Measurements from ENCODE around the gene MAFG. TPM values are rescaled to one million over a fixed set of nuclear protein-coding genes. Genes with fewer than 3 reads are reported as not detected.
A peak's percentile ranks its signal among the peaks of the same experiment; 100 is the strongest.

MAFG gene
- total and polyA plus RNA-seq, 5 donors from 2014 or later, result 2.2 to 14.3 (median 2.7) TPM

GRCh38 chr17:81868674-81869220 lies 58.8 kb downstream of the MAFG start:
- Histone ChIP-seq H3K4me1 (ENCODE audit: control insufficient read depth, insufficient read depth, low read length, poor library complexity, severe bottlenecking) (peaks cover 48% of the 10 kb centered on the region), H3K27ac (ENCODE audit: insufficient read depth, low read length, poor library complexity, severe bottlenecking) (peak overlapping the region; percentile 97)

More at GRCh38 chr17:81868674-81869220, 58.8 kb downstream of the MAFG start:
- Mint-ChIP-seq H3K4me1 (peaks cover under 1 to 44% (median 7%) of the 10 kb centered on the region in 4 donors), H3K9me3 (peaks cover 0 to 1% (median 0%) of the 10 kb centered on the region in 7 donors), H3K36me3 (peaks cover 3% of the 10 kb centered on the region), H3K4me3 (peak overlapping the region in 3 of 4 donors; percentile 15 to 99 (median 28)), H3K27ac (no peak overlapping the region), H3K27me3 (no peaks in the 10 kb centered on the region)
- no peaks in the 10 kb centered on the region for H3K27me3 ChIP-seq (ENCODE audit: control insufficient read depth, insufficient read depth, low read length)
- ATAC-seq (ENCODE audit: low read depth in 2 of 2), result no peak
- no peak overlapping the region for H3K4me3 ChIP-seq (ENCODE audit: low read depth, low read length)
- no peaks in the 10 kb centered on the region for H3K9me3 ChIP-seq (ENCODE audit: control insufficient read depth in 2 of 2, low read length in 2 of 2)
- peaks cover 16% of the 10 kb centered on the region for H3K36me3 ChIP-seq (ENCODE audit: control insufficient read depth, insufficient read depth, low read length)
- DNase-seq, result no peak

Other genes starting within 250 kb of the MAFG start
- gene ARL16, start 243.9 kb downstream of the MAFG start, total RNA-seq, result 34.7 TPM
- 10 to 100 TPM; 24.7 to 27.7 (median 26.3) TPM for gene ARL16, start 243.9 kb downstream of the MAFG start, polyA plus RNA-seq
- 148 TPM for gene HGS, start 243.7 kb downstream of the MAFG start, total RNA-seq
- gene HGS, start 243.7 kb downstream of the MAFG start, polyA plus RNA-seq, result 10 to 100 TPM; 23.4 to 30.5 (median 27.7) TPM
- 18.5 TPM for gene MRPL12, start 224.4 kb downstream of the MAFG start, total RNA-seq
- 10 to 100 TPM; 45.1 to 49.2 (median 47.2) TPM for gene MRPL12, start 224.4 kb downstream of the MAFG start, polyA plus RNA-seq
- 2.5 TPM for gene SLC25A10, start 215.5 kb downstream of the MAFG start, total RNA-seq
- 1 to 10 TPM; 3.4 to 4.3 (median 3.7) TPM for gene SLC25A10, start 215.5 kb downstream of the MAFG start, polyA plus RNA-seq
- not detected for gene GCGR, start 123.6 kb downstream of the MAFG start, total RNA-seq
- gene GCGR, start 123.6 kb downstream of the MAFG start, polyA plus RNA-seq, result not detected
- gene MCRIP1, start 94.4 kb downstream of the MAFG start, total RNA-seq, result 59.9 TPM
- gene MCRIP1, start 94.4 kb downstream of the MAFG start, polyA plus RNA-seq, result 10 to 100 TPM; 58.1 to 93.2 (median 77.1) TPM
- gene PPP1R27, start 92.7 kb downstream of the MAFG start, total RNA-seq, result not detected
- not detected for gene PPP1R27, start 92.7 kb downstream of the MAFG start, polyA plus RNA-seq
- gene P4HB, start 67.2 kb downstream of the MAFG start, total RNA-seq, result 231 TPM
- 100 to 1,000 TPM; 186 to 216 (median 207) TPM for gene P4HB, start 67.2 kb downstream of the MAFG start, polyA plus RNA-seq
- 578 TPM for gene ARHGDIA, start 56.4 kb downstream of the MAFG start, total RNA-seq
- 100 to 1,000 TPM in 2 of 4 donors, 10 to 100 TPM in 2; 91.4 to 141 (median 99.4) TPM for gene ARHGDIA, start 56.4 kb downstream of the MAFG start, polyA plus RNA-seq
- 90.9 TPM for gene ALYREF, start 36.1 kb downstream of the MAFG start, total RNA-seq
- gene ALYREF, start 36.1 kb downstream of the MAFG start, polyA plus RNA-seq, result 10 to 100 TPM; 24.8 to 57.6 (median 39.6) TPM
- 44.4 TPM for gene ANAPC11, start 36.0 kb downstream of the MAFG start, total RNA-seq
- 100 to 1,000 TPM; 262 to 331 (median 290) TPM for gene ANAPC11, start 36.0 kb downstream of the MAFG start, polyA plus RNA-seq
- not detected for gene NPB, start 25.5 kb downstream of the MAFG start, total RNA-seq
- gene NPB, start 25.5 kb downstream of the MAFG start, polyA plus RNA-seq, result under 1 TPM in 1 of 4 donors, not detected in 3; 0.10 TPM
- gene PCYT2, start 16.3 kb downstream of the MAFG start, total RNA-seq, result 28.6 TPM
- gene PCYT2, start 16.3 kb downstream of the MAFG start, polyA plus RNA-seq, result 10 to 100 TPM; 25.6 to 30.9 (median 26.8) TPM
- gene SIRT7, start 9.6 kb downstream of the MAFG start, total RNA-seq, result 78.1 TPM
- gene SIRT7, start 9.6 kb downstream of the MAFG start, polyA plus RNA-seq, result 10 to 100 TPM; 35.9 to 43.8 (median 41.7) TPM
- gene PYCR1, start 9.6 kb upstream of the MAFG start, total RNA-seq, result 1.1 TPM
- gene PYCR1, start 9.6 kb upstream of the MAFG start, polyA plus RNA-seq, result 1 to 10 TPM in 2 of 4 donors, under 1 TPM in 2; 0.54 to 2.2 (median 1.1) TPM
- gene MYADML2, start 19.5 kb upstream of the MAFG start, total RNA-seq, result not detected
- gene MYADML2, start 19.5 kb upstream of the MAFG start, polyA plus RNA-seq, result not detected
- not detected for gene NOTUM, start 33.5 kb upstream of the MAFG start, total RNA-seq
- under 1 TPM in 2 of 4 donors, not detected in 2; 0.09 to 0.17 TPM for gene NOTUM, start 33.5 kb upstream of the MAFG start, polyA plus RNA-seq
- 41.4 TPM for gene ASPSCR1, start 49.9 kb upstream of the MAFG start, total RNA-seq
- 10 to 100 TPM; 25.2 to 29.4 (median 28.2) TPM for gene ASPSCR1, start 49.9 kb upstream of the MAFG start, polyA plus RNA-seq
- 31.4 TPM for gene CENPX, start 95.1 kb upstream of the MAFG start, total RNA-seq
- 10 to 100 TPM; 43.8 to 66.4 (median 65.0) TPM for gene CENPX, start 95.1 kb upstream of the MAFG start, polyA plus RNA-seq
- gene LRRC45, start 95.6 kb upstream of the MAFG start, total RNA-seq, result 16.6 TPM
- gene LRRC45, start 95.6 kb upstream of the MAFG start, polyA plus RNA-seq, result 1 to 10 TPM; 3.9 to 7.7 (median 6.0) TPM
- 3.6 TPM for gene RAC3, start 103.9 kb upstream of the MAFG start, total RNA-seq
- gene RAC3, start 103.9 kb upstream of the MAFG start, polyA plus RNA-seq, result under 1 TPM in 1 of 4 donors, not detected in 3; 0.26 TPM
- 96.9 TPM for gene DCXR, start 110.0 kb upstream of the MAFG start, total RNA-seq
- 100 to 1,000 TPM; 125 to 150 (median 131) TPM for gene DCXR, start 110.0 kb upstream of the MAFG start, polyA plus RNA-seq
- gene RFNG, start 124.1 kb upstream of the MAFG start, total RNA-seq, result 35.1 TPM
- gene RFNG, start 124.1 kb upstream of the MAFG start, polyA plus RNA-seq, result 1 to 10 TPM; 3.2 to 5.6 (median 4.4) TPM
- gene GPS1, start 124.2 kb upstream of the MAFG start, total RNA-seq, result 87.5 TPM
- gene GPS1, start 124.2 kb upstream of the MAFG start, polyA plus RNA-seq, result 100 to 1,000 TPM; 128 to 170 (median 162) TPM
- gene DUS1L, start 138.1 kb upstream of the MAFG start, total RNA-seq, result 128 TPM
- 10 to 100 TPM; 49.3 to 91.5 (median 62.3) TPM for gene DUS1L, start 138.1 kb upstream of the MAFG start, polyA plus RNA-seq
- 153 TPM for gene FASN, start 170.5 kb upstream of the MAFG start, total RNA-seq
- gene FASN, start 170.5 kb upstream of the MAFG start, polyA plus RNA-seq, result under 1 TPM; 0.23 to 0.93 (median 0.59) TPM